Activated CD4-positive, alpha-beta T cell treated with anti-CD3 and anti-CD28 coated beads, Interleukin-2, amount 10 ng/mL, durations not matched to agents 7 days and 5 days (primary cell): ENCODE results near the gene GARIN5B. TPM values are rescaled to one million over a fixed set of nuclear protein-coding genes. Genes with fewer than 3 reads are reported as not detected.
"Not testable (repeated sequence)": the region's sequence is repeated elsewhere in the genome, so short reads cannot be mapped to it uniquely, and the experiment has no call there.

ENCODE experiments used
- CTCF ChIA-PET: fragments of 350-600 bp; sonication (Branson Sonifier 250); formaldehyde crosslinking; loops from one replicate; lab custom pipeline; 2021; ENCODE audit warnings: antibody characterized with exemption; lab: Charles Lee
- POLR2A ChIA-PET: fragments of 350-600 bp; sonication (Branson Sonifier 250); formaldehyde crosslinking; loops from one replicate; lab custom pipeline; 2021; ENCODE audit warnings: antibody characterized with exemption; lab: Charles Lee
- DNase-seq: peaks from one replicate; pipeline ENCODE4 v3.0.0-alpha.2; 2020
- H3K27ac Mint-ChIP-seq: one replicate; pipeline ENCODE4 v1.8.0; 2021; ENCODE audit warnings: mild to moderate bottlenecking, moderate library complexity, mixed read lengths
- H3K27me3 Mint-ChIP-seq: one replicate; pipeline ENCODE4 v1.8.0; 2021; ENCODE audit warnings: mixed read lengths
- H3K36me3 Mint-ChIP-seq: one replicate; pipeline ENCODE4 v1.8.0; 2021; ENCODE audit warnings: low read depth, mixed read lengths
- H3K4me1 Mint-ChIP-seq: one replicate; pipeline ENCODE4 v1.8.0; 2021; ENCODE audit warnings: mixed read lengths
- H3K4me3 Mint-ChIP-seq: one replicate; pipeline ENCODE4 v1.8.0; 2021; ENCODE audit warnings: mild to moderate bottlenecking, moderate library complexity, mixed read lengths
- H3K9me3 Mint-ChIP-seq: one replicate; pipeline ENCODE4 v1.8.0; 2021; ENCODE audit warnings: mixed read lengths
- total RNA-seq, 2 experiments: library from RNA; stranded (reverse); gene quantifications; one replicate each; pipeline ENCODE4 v1.2.3, GENCODE V29; 2021

Gene GARIN5B
- total RNA-seq, 2 experiments from 2014 or later: not detected

GRCh38 chr19:55339889-55340783 lies 22.9 kb downstream of the GARIN5B start:
- ChIA-PET POLR2A (interaction anchor here (0.6 to 1.1 kb wide), 7 partner anchors 13 to 1203 kb away, joined by 3 to 4 read pairs (median 3); partner anchors contain the start of genes CNOT3 and UBE2S), CTCF (interaction anchor here (0.8 to 1.4 kb wide), 7 partner anchors 13 to 136 kb away, joined by 3 to 5 read pairs (median 4); partner anchors contain the start of genes TMEM150B and UBE2S)
- Mint-ChIP-seq H3K27me3 (peaks cover 10% of the 10 kb centered on the region), H3K27ac (peak overlapping the region; percentile 96), H3K4me1 (peaks cover 22% of the 10 kb centered on the region), H3K9me3 (no peaks in the 10 kb centered on the region), H3K36me3 (peaks cover 2% of the 10 kb centered on the region), H3K4me3 (peak overlapping the region; percentile 90)
- DNase-seq: peak; percentile 35

GRCh38 chr19:55339105-55339888 lies 23.8 kb downstream of the GARIN5B start, which contains the start of gene KMT5C:
KMT5C (plus strand) TSS chr19:55339876; CDS start chr19:55341937, 2,061 bp downstream.
- Mint-ChIP-seq H3K36me3 (peaks cover 2% of the 10 kb centered on the region), H3K27me3 (peaks cover 10% of the 10 kb centered on the region), H3K4me3 (peak within 1 kb of the TSS; percentile 90), H3K4me1 (peaks cover 22% of the 10 kb centered on the region), H3K27ac (peak within 1 kb of the TSS; percentile 96), H3K9me3 (no peaks in the 10 kb centered on the region)
- ChIA-PET POLR2A (interaction anchor here (0.5 to 1.1 kb wide), 8 partner anchors 10 to 1202 kb away, joined by 3 to 4 read pairs (median 3); partner anchors contain the start of genes CNOT3 and UBE2S), CTCF (interaction anchor here (0.6 to 1.5 kb wide), 13 partner anchors 9 to 137 kb away, joined by 3 to 9 read pairs (median 4); partner anchors contain the start of genes TMEM150B and UBE2S)
- peak; percentile 100 for DNase-seq

GRCh38 chr19:55336101-55336500 lies 27.0 kb downstream of the GARIN5B start:
- H3K9me3 Mint-ChIP-seq: no peaks in the 10 kb centered on the region
- H3K27ac Mint-ChIP-seq: no peak overlapping the region
- no peak for DNase-seq
- peaks cover 16% of the 10 kb centered on the region for H3K27me3 Mint-ChIP-seq
- H3K4me3 Mint-ChIP-seq: no peak overlapping the region
- H3K4me1 Mint-ChIP-seq: peaks cover 16% of the 10 kb centered on the region
- ChIA-PET POLR2A (no interaction called here), CTCF (interaction anchor here (0.7 to 1.3 kb wide), 2 partner anchors 8 to 10 kb away, joined by 4 to 6 read pairs; no protein-coding TSS in a partner anchor)
- H3K36me3 Mint-ChIP-seq: no peaks in the 10 kb centered on the region

GRCh38 chr19:55333870-55334269 lies 29.2 kb downstream of the GARIN5B start:
- Mint-ChIP-seq H3K9me3 (no peaks in the 10 kb centered on the region), H3K36me3 (no peaks in the 10 kb centered on the region), H3K4me3 (no peak overlapping the region), H3K4me1 (peaks cover 8% of the 10 kb centered on the region), H3K27me3 (peaks cover 18% of the 10 kb centered on the region), H3K27ac (no peak overlapping the region)
- CTCF ChIA-PET: no interaction called here
- no peak for DNase-seq
- POLR2A ChIA-PET: no interaction called here

GRCh38 chr19:55329791-55330190 lies 33.3 kb downstream of the GARIN5B start:
- H3K4me3 Mint-ChIP-seq, H3K9me3 Mint-ChIP-seq, CTCF ChIA-PET, H3K36me3 Mint-ChIP-seq, H3K27ac Mint-ChIP-seq, DNase-seq, H3K4me1 Mint-ChIP-seq: not testable (repeated sequence)
- POLR2A ChIA-PET: interaction anchor here (0.6 kb wide), 1 partner anchor 30 kb away, joined by 3 read pairs; no protein-coding TSS in a partner anchor
- H3K27me3 Mint-ChIP-seq: peaks cover 11% of the 10 kb centered on the region

GRCh38 chr19:55328774-55329318 lies 34.2 kb downstream of the GARIN5B start:
- H3K9me3 Mint-ChIP-seq, DNase-seq, CTCF ChIA-PET, H3K4me1 Mint-ChIP-seq, POLR2A ChIA-PET, H3K36me3 Mint-ChIP-seq, H3K4me3 Mint-ChIP-seq, H3K27me3 Mint-ChIP-seq, H3K27ac Mint-ChIP-seq: not testable (repeated sequence)

- no peaks in the 10 kb centered on the region for H3K36me3 Mint-ChIP-seq
- CTCF ChIA-PET: interaction anchor here (1.6 kb wide), 1 partner anchor 14 kb away, joined by 4 read pairs; the partner anchor contains the start of gene KMT5C
These were observed 37.9 kb downstream of the GARIN5B start, which contains the start of gene TMEM150B for GRCh38 chr19:55325172-55325571. TMEM150B (minus strand) TSS chr19:55325341; CDS start chr19:55321036, 4,305 bp downstream.

GRCh38 chr19:55324662-55325061 lies 38.4 kb downstream of the GARIN5B start:
- POLR2A ChIA-PET: no interaction called here
- peaks cover 11% of the 10 kb centered on the region for H3K4me1 Mint-ChIP-seq

More at GRCh38 chr19:55325172-55325571, 37.9 kb downstream of the GARIN5B start, which contains the start of gene TMEM150B:
- DNase-seq: no peak
- H3K27ac Mint-ChIP-seq: peak within 1 kb of the TSS; percentile 50
- POLR2A ChIA-PET: no interaction called here
- H3K4me1 Mint-ChIP-seq: peaks cover 11% of the 10 kb centered on the region
- H3K4me3 Mint-ChIP-seq: no peak within 1 kb of the TSS
- no peaks in the 10 kb centered on the region for H3K9me3 Mint-ChIP-seq
- H3K27me3 Mint-ChIP-seq: peaks cover 19% of the 10 kb centered on the region

GRCh38 chr19:55322204-55322885 lies 40.7 kb downstream of the GARIN5B start:
- CTCF ChIA-PET: interaction anchor here (0.7 to 2.2 kb wide), 4 partner anchors 10 to 27 kb away, joined by 3 to 12 read pairs (median 6); no protein-coding TSS in a partner anchor
- Mint-ChIP-seq H3K36me3 (no peaks in the 10 kb centered on the region), H3K27me3 (peaks cover 14% of the 10 kb centered on the region), H3K9me3 (no peaks in the 10 kb centered on the region), H3K27ac (no peak overlapping the region), H3K4me3 (no peak overlapping the region), H3K4me1 (peaks cover 11% of the 10 kb centered on the region)
- POLR2A ChIA-PET: no interaction called here
- no peak for DNase-seq

More at GRCh38 chr19:55324662-55325061, 38.4 kb downstream of the GARIN5B start:
- no peak overlapping the region for H3K4me3 Mint-ChIP-seq
- peaks cover 19% of the 10 kb centered on the region for H3K27me3 Mint-ChIP-seq
- no peak overlapping the region for H3K27ac Mint-ChIP-seq
- CTCF ChIA-PET: interaction anchor here (1.6 kb wide), 1 partner anchor 15 kb away, joined by 4 read pairs; the partner anchor contains the start of gene KMT5C
- H3K9me3 Mint-ChIP-seq: no peaks in the 10 kb centered on the region
- H3K36me3 Mint-ChIP-seq: no peaks in the 10 kb centered on the region
- no peak for DNase-seq

- POLR2A ChIA-PET: no interaction called here
- H3K27me3 Mint-ChIP-seq: peaks cover 14% of the 10 kb centered on the region
- no peak overlapping the region for H3K27ac Mint-ChIP-seq
- DNase-seq: no peak
- no peaks in the 10 kb centered on the region for H3K9me3 Mint-ChIP-seq
- no peak overlapping the region for H3K4me3 Mint-ChIP-seq
- H3K4me1 Mint-ChIP-seq: peaks cover 11% of the 10 kb centered on the region
- CTCF ChIA-PET: interaction anchor here (0.7 to 2.2 kb wide), 5 partner anchors 10 to 28 kb away, joined by 3 to 12 read pairs (median 3); no protein-coding TSS in a partner anchor
- no peaks in the 10 kb centered on the region for H3K36me3 Mint-ChIP-seq
These were observed 41.5 kb downstream of the GARIN5B start for GRCh38 chr19:55321466-55322137.
